ENCODE measurements around the gene SNRNP40. TPM values are rescaled to one million over a fixed set of nuclear protein-coding genes. Genes with fewer than 3 reads are reported as not detected.

SNRNP40 gene
- polyA plus RNA-seq, 1 experiment, result 42.1 TPM

GRCh38 chr1:31335007-31335406, 38.4 kb upstream of the SNRNP40 start:
- POLR2A ChIA-PET, result no interaction called here
- DNase-seq (ENCODE audit: low read depth), result peak; percentile 8
- CTCF ChIA-PET, result interaction anchor here (0.8 to 3.0 kb wide), 4 partner anchors 13 to 152 kb away, joined by 3 to 34 read pairs (median 4); no protein-coding TSS in a partner anchor
- no peak overlapping the region for H3K4me3 ChIP-seq (ENCODE audit: low read depth, low read length)
- TF ChIP-seq, protein P1, sequence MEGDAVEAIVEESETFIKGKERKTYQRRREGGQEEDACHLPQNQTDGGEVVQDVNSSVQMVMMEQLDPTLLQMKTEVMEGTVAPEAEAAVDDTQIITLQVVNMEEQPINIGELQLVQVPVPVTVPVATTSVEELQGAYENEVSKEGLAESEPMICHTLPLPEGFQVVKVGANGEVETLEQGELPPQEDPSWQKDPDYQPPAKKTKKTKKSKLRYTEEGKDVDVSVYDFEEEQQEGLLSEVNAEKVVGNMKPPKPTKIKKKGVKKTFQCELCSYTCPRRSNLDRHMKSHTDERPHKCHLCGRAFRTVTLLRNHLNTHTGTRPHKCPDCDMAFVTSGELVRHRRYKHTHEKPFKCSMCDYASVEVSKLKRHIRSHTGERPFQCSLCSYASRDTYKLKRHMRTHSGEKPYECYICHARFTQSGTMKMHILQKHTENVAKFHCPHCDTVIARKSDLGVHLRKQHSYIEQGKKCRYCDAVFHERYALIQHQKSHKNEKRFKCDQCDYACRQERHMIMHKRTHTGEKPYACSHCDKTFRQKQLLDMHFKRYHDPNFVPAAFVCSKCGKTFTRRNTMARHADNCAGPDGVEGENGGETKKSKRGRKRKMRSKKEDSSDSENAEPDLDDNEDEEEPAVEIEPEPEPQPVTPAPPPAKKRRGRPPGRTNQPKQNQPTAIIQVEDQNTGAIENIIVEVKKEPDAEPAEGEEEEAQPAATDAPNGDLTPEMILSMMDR (IDR thresholded peaks at IDR 0.05; ENCODE audit: insufficient read depth, low read depth, low read length), result peak; percentile 67
- H3K27me3 ChIP-seq (ENCODE audit: control insufficient read depth, insufficient read depth, low read length), result no peaks in the 10 kb centered on the region
- 0 out of 2 replicates have a peak, but pooled peaks cover 1% of the 10 kb centered on the region for H3K36me3 ChIP-seq (ENCODE audit: control insufficient read depth, insufficient read depth, low read length)

- ChIA-PET POLR2A (no interaction called here), CTCF (interaction anchor here (0.5 to 3.8 kb wide), 5 partner anchors 8 to 143 kb away, joined by 3 to 17 read pairs (median 4); no protein-coding TSS in a partner anchor)
- TF ChIP-seq, protein P1 (IDR thresholded peaks at IDR 0.05; ENCODE audit: insufficient read depth, low read depth, low read length), result no peak
- Histone ChIP-seq H3K36me3 (ENCODE audit: control insufficient read depth, insufficient read depth, low read length) (peaks cover 3% of the 10 kb centered on the region; the same call in 1 of the 2 replicates), H3K27me3 (ENCODE audit: control insufficient read depth, insufficient read depth, low read length) (no peaks in the 10 kb centered on the region), H3K4me3 (ENCODE audit: low read depth, low read length) (no peak overlapping the region)
- no peak for DNase-seq (ENCODE audit: low read depth)
Measured at GRCh38 chr1:31327381-31327780, 30.8 kb upstream of the SNRNP40 start.

DNA sequence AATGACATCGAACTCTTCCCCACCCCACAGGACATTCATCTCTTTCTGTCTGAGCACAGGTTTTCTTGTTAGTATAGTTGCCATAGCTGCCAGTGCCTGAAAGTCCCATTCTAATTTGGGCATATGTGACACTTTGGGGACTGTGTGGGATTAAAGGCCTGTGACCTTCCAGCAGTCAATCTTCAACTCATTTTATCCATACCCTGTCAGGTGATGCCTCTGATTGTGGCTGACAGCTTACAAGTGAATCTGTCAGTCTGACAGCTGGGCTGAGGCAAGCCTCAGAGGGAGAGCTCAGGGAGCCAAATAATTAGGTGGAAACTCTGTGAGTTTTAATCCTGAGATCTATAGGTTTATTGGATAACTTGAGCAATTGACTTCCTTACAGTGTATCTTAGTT, 29.9 kb upstream of the SNRNP40 start:
- Histone ChIP-seq H3K27me3 (ENCODE audit: control insufficient read depth, insufficient read depth, low read length) (no peaks in the 10 kb centered on the region), H3K36me3 (ENCODE audit: control insufficient read depth, insufficient read depth, low read length) (peaks cover 3% of the 10 kb centered on the region; the same call in 1 of the 2 replicates), H3K4me3 (ENCODE audit: low read depth, low read length) (no peak overlapping the region)
- TF ChIP-seq, protein P1 (IDR thresholded peaks at IDR 0.05; ENCODE audit: insufficient read depth, low read depth, low read length), result no peak
- ChIA-PET POLR2A (no interaction called here), CTCF (interaction anchor here (0.6 to 1.8 kb wide), 6 partner anchors 9 to 524 kb away, joined by 3 to 5 read pairs (median 4); no protein-coding TSS in a partner anchor)
- no peak for DNase-seq (ENCODE audit: low read depth)

DNA sequence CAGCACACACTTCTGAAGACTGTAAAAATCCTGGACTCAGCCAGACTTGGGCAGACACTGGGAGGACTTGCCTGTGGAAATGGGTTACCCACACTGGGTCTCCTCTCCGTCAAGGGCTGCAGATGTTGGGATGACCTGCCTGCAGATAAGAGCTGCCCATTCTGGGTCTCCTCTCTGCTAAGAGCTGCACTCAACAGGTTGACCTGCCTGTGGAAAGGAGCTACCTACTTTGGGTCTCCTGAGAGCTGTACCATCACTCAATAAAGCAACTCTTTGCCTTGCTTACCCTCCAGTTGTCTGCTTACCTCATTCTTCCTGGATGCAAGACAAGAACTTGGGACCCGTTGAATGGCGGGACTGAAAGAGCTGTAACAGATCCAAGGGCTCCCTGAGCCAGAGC, 28.4 kb upstream of the SNRNP40 start:
- CTCF ChIA-PET, result interaction anchor here (0.9 to 1.0 kb wide), 2 partner anchors 13 to 144 kb away, joined by 3 read pairs; no protein-coding TSS in a partner anchor
- Histone ChIP-seq H3K27me3 (ENCODE audit: control insufficient read depth, insufficient read depth, low read length) (no peaks in the 10 kb centered on the region), H3K36me3 (ENCODE audit: control insufficient read depth, insufficient read depth, low read length) (peaks cover 3% of the 10 kb centered on the region; the same call in 1 of the 2 replicates), H3K4me3 (ENCODE audit: low read depth, low read length) (no peak overlapping the region)
- TF ChIP-seq, protein P1 (IDR thresholded peaks at IDR 0.05; ENCODE audit: insufficient read depth, low read depth, low read length), result no peak
- no peak for DNase-seq (ENCODE audit: low read depth)
- POLR2A ChIA-PET, result no interaction called here

DNA sequence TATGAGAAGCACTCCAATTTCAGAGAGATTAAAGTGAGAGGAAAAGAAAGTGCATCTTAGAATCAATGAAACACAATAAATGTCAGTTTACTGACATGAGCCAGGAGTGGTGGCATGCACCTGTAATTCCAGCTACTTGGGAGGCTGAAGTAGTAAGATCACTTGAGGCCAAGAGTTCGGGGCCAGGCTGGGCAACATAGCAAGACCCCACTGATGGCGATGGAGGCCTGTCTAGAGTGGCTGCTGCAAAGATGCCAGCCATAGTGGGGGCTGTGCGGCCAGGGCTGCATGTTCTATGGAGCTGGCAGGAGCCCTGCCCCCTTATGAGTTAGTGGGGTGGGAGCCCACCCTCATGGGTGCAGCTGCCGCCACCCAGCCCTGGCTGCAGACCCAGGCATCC, 27.5 kb upstream of the SNRNP40 start:
- ChIA-PET CTCF (no interaction called here), POLR2A (no interaction called here)
- TF ChIP-seq, protein P1 (IDR thresholded peaks at IDR 0.05; ENCODE audit: insufficient read depth, low read depth, low read length), result no peak

More for the DNA sequence above, 27.5 kb upstream of the SNRNP40 start:
- Histone ChIP-seq H3K27me3 (ENCODE audit: control insufficient read depth, insufficient read depth, low read length) (no peaks in the 10 kb centered on the region), H3K36me3 (ENCODE audit: control insufficient read depth, insufficient read depth, low read length) (peaks cover 3% of the 10 kb centered on the region; the same call in 1 of the 2 replicates), H3K4me3 (ENCODE audit: low read depth, low read length) (no peak overlapping the region)
- DNase-seq (ENCODE audit: low read depth), result no peak
